DOHH2 (cell line): ENCODE data around the gene SMIM3.

Experiments used
- H3F3A ChIP-seq: fragments of 200-600 bp; sonication (generic), shearing (Covaris generic); 2 replicates; pipeline ENCODE4 v1.6.0; 2016; ENCODE audit warnings: antibody characterized with exemption, mild to moderate bottlenecking; ENCODE audit not compliant: control insufficient read depth, insufficient read depth
- H3K27ac ChIP-seq: fragments of 200-600 bp; sonication (generic); 2 replicates; pipeline ENCODE4 v1.5.1; 2014; ENCODE audit warnings: low read depth, mild to moderate bottlenecking, low read length, moderate library complexity
- H3K27me3 ChIP-seq: fragments of 200-600 bp; sonication (generic); 2 replicates; pipeline ENCODE4 v1.6.1; 2014; ENCODE audit warnings: mild to moderate bottlenecking, low read length, mixed read lengths; ENCODE audit not compliant: control insufficient read depth
- H3K36me3 ChIP-seq: fragments of 200-600 bp; sonication (generic); 2 replicates; pipeline ENCODE4 v1.6.1; 2014; ENCODE audit warnings: mild to moderate bottlenecking, low read length, moderate library complexity, mixed read lengths; ENCODE audit not compliant: control insufficient read depth
- H3K4me1 ChIP-seq: fragments of 200-600 bp; sonication (generic); 2 replicates; pipeline ENCODE4 v1.6.1; 2014; ENCODE audit warnings: mild to moderate bottlenecking, low read length, mixed read lengths; ENCODE audit not compliant: control insufficient read depth
- H3K4me2 ChIP-seq: fragments of 200-600 bp; sonication (generic); 2 replicates; pipeline ENCODE4 v1.6.0; 2014; ENCODE audit warnings: mild to moderate bottlenecking, low read length, moderate library complexity
- H3K4me3 ChIP-seq: fragments of 200-600 bp; sonication (generic); 2 replicates; pipeline ENCODE4 v1.5.1; 2014; ENCODE audit warnings: mild to moderate bottlenecking, low read length, mixed read lengths
- H3K79me2 ChIP-seq: fragments of 200-600 bp; sonication (generic); 2 replicates; pipeline ENCODE4 v1.6.1; 2014; ENCODE audit warnings: mild to moderate bottlenecking, low read length, mixed read lengths; ENCODE audit not compliant: control insufficient read depth
- H3K9me2 ChIP-seq: fragments of 200-600 bp; sonication (generic); replicated peaks from 2 replicates; pipeline ENCODE4 v1.6.1; 2014; ENCODE audit warnings: mild to moderate bottlenecking, low read length, mixed read lengths; ENCODE audit not compliant: control insufficient read depth
- H3K9me3 ChIP-seq: fragments of 200-600 bp; sonication (generic); 2 replicates; pipeline ENCODE4 v1.6.1; 2014; ENCODE audit warnings: antibody characterized with exemption, low read length, mixed read lengths; ENCODE audit not compliant: control insufficient read depth, insufficient read depth
- H4K20me1 ChIP-seq: fragments of 200-600 bp; sonication (generic); 2 replicates; pipeline ENCODE4 v1.6.0; 2014; ENCODE audit warnings: low read depth, mild to moderate bottlenecking, antibody characterized with exemption, low read length, moderate library complexity; ENCODE audit not compliant: control insufficient read depth, insufficient read depth
- CTCF ChIP-seq: fragments of 200-600 bp; sonication (generic); IDR thresholded peaks from one replicate; pipeline ENCODE4 v1.5.1; 2014; ENCODE audit warnings: antibody characterized with exemption, mild to moderate bottlenecking, low read depth, low read length; ENCODE audit not compliant: poor library complexity, severe bottlenecking
- EZH2phosphoT487 ChIP-seq: fragments of 200-600 bp; sonication (generic); IDR thresholded peaks from 2 replicates; pipeline ENCODE4 v1.6.1; 2017; ENCODE audit warnings: borderline replicate concordance, mild to moderate bottlenecking, antibody characterized with exemption, low read length, moderate library complexity, mixed read lengths

Gene SMIM3

GRCh38 chr5:150758531-150759333 is 19.8 kb upstream of the SMIM3 start, which contains the start of gene DCTN4:
Gene DCTN4, minus strand, starts transcription at chr5:150759017. Its CDS starts 24 bp downstream, at chr5:150758993.
- Histone ChIP-seq H3K4me1 (peaks cover 14% of the 10 kb centered on the region), H3K36me3 (peaks cover 38% of the 10 kb centered on the region), H4K20me1 (no peaks in the 10 kb centered on the region), H3K9me2 (no peaks in the 10 kb centered on the region), H3K4me3 (peak within 1 kb of the TSS; percentile 92), H3K27me3 (no peaks in the 10 kb centered on the region), H3F3A (no peaks in the 10 kb centered on the region), H3K9me3 (peaks cover 7% of the 10 kb centered on the region; the same call in 1 of the 2 replicates), H3K79me2 (peaks cover 39% of the 10 kb centered on the region), H3K27ac (peak within 1 kb of the TSS; percentile 80), H3K4me2 (peak within 1 kb of the TSS; percentile 84)
- TF ChIP-seq EZH2phosphoT487 (no peak), CTCF (no peak)

- Histone ChIP-seq H3K9me3 (peaks cover 7% of the 10 kb centered on the region; the same call in 1 of the 2 replicates), H3F3A (no peaks in the 10 kb centered on the region), H3K4me1 (peaks cover 14% of the 10 kb centered on the region), H3K27ac (peak overlapping the region; percentile 80), H3K36me3 (peaks cover 33% of the 10 kb centered on the region), H3K79me2 (peaks cover 35% of the 10 kb centered on the region), H3K9me2 (no peaks in the 10 kb centered on the region), H3K4me3 (peak overlapping the region; percentile 92), H4K20me1 (no peaks in the 10 kb centered on the region), H3K4me2 (peak overlapping the region; percentile 84), H3K27me3 (no peaks in the 10 kb centered on the region)
- TF ChIP-seq EZH2phosphoT487: no peak
- no peak for TF ChIP-seq CTCF
These were observed 19.3 kb upstream of the SMIM3 start for GRCh38 chr5:150759334-150759583.

GRCh38 chr5:150762211-150762610 is 16.3 kb upstream of the SMIM3 start:
- H3K9me2 ChIP-seq: no peaks in the 10 kb centered on the region
- H3F3A ChIP-seq: no peaks in the 10 kb centered on the region
- H3K4me2 ChIP-seq: no peak overlapping the region
- no peak for TF ChIP-seq CTCF
- no peak for TF ChIP-seq EZH2phosphoT487
- peaks cover 5% of the 10 kb centered on the region for H3K36me3 ChIP-seq
- no peaks in the 10 kb centered on the region for H4K20me1 ChIP-seq
- H3K79me2 ChIP-seq: peaks cover 11% of the 10 kb centered on the region
- no peaks in the 10 kb centered on the region for H3K27me3 ChIP-seq
- peaks cover 17% of the 10 kb centered on the region for H3K4me1 ChIP-seq
- H3K27ac ChIP-seq: no peak overlapping the region
- H3K4me3 ChIP-seq: no peak overlapping the region
- H3K9me3 ChIP-seq: peaks cover 7% of the 10 kb centered on the region; the same call in 1 of the 2 replicates
